K562 (cell line): ENCODE data around the gene BZW2.

ENCODE experiments used
- CUX1 ChIP-seq: fragments of 200-800 bp; sonication (Bioruptor generic); IDR thresholded peaks from 2 replicates; pipeline ENCODE4 v1.6.1; 2016; ENCODE audit warnings: missing genetic modification characterization, missing compliant biosample characterization
- DPF2 ChIP-seq: fragments of 450-650 bp; IDR thresholded peaks from 2 replicates; pipeline ENCODE4 v1.6.1; 2016
- GATA2 ChIP-seq: sonication (generic); formaldehyde crosslinking; IDR thresholded peaks from 2 replicates; pipeline ENCODE4 v1.4.0; 2020; ENCODE audit warnings: mild to moderate bottlenecking, missing genetic modification reagents
- IRF9 ChIP-seq: fragments of 450-650 bp; IDR thresholded peaks from 2 replicates; pipeline ENCODE4 v1.6.1; 2016; ENCODE audit warnings: missing biosample characterization, missing genetic modification characterization
- PATZ1 ChIP-seq: fragments of 250-450 bp; sonication (Bioruptor Pico); IDR thresholded peaks from 2 replicates; pipeline ENCODE4 v1.5.0; 2020; ENCODE audit warnings: mild to moderate bottlenecking, borderline replicate concordance
- POLR2A ChIP-seq: fragments of 450-650 bp; conservative IDR thresholded peaks from 2 replicates; pipeline ENCODE4 v1.6.1; 2016
- PURB ChIP-seq: sonication (generic); formaldehyde crosslinking; IDR thresholded peaks from 2 replicates; pipeline ENCODE4 v1.9.0; 2021; ENCODE audit warnings: low read depth, mild to moderate bottlenecking, missing genetic modification reagents
- SIN3A ChIP-seq, 2 experiments: fragments of 150-350 bp in 1 of 2; IDR thresholded peaks; 2 replicates each; pipeline ENCODE4 v1.6.1; 2011 to 2016; ENCODE audit warnings: borderline replicate concordance in 2 of 2, low read depth in 2 of 2, low read length in 2 of 2, mild to moderate bottlenecking in 2 of 2, moderate library complexity in 2 of 2; ENCODE audit not compliant: control insufficient read depth in 1 of 2
- SLC30A9 ChIP-seq: fragments of 250-450 bp; sonication (Bioruptor Pico); IDR thresholded peaks from 2 replicates; pipeline ENCODE4 v1.8.0; 2022; ENCODE audit warnings: mild to moderate bottlenecking, moderate library complexity
- SNRNP70 ChIP-seq: fragments of 200-400 bp; formaldehyde crosslinking; optimal IDR thresholded peaks from 2 replicates; pipeline ENCODE3; 2017; ENCODE audit warnings: low read depth, low read length
- TAF1 ChIP-seq: IDR thresholded peaks from 2 replicates; pipeline ENCODE4 v1.6.1; 2011; ENCODE audit warnings: mild to moderate bottlenecking, low read length, moderate library complexity; ENCODE audit not compliant: insufficient read depth, control insufficient read depth, severe bottlenecking; ENCODE audit errors: extremely low read depth
- ZNF224 ChIP-seq: sonication (generic); formaldehyde crosslinking; IDR thresholded peaks from 2 replicates; pipeline ENCODE4 v1.8.0; 2022; ENCODE audit warnings: mild to moderate bottlenecking, missing genetic modification reagents
- ZNF589 ChIP-seq: fragments of 200-800 bp; sonication (Bioruptor generic); IDR thresholded peaks from 2 replicates; pipeline ENCODE4 v1.6.1; 2016; ENCODE audit warnings: low read depth, missing genetic modification characterization, missing compliant biosample characterization
- TF ChIP-seq, protein P1 (sequence below), 3 experiments: IDR thresholded peaks in 2 of 3; conservative IDR thresholded peaks in 1 of 3; 2 replicates each; pipeline ENCODE4 v1.5.1; 2011 to 2012; ENCODE audit warnings: low read length in 3 of 3, mild to moderate bottlenecking in 3 of 3, control low read depth in 2 of 3, improper control_type of control experiment in 1 of 3, inconsistent platforms in 1 of 3, low read depth in 1 of 3, mixed read lengths in 1 of 3, moderate library complexity in 1 of 3; ENCODE audit not compliant: insufficient read depth in 2 of 3

- TF ChIP-seq, protein P1, sequence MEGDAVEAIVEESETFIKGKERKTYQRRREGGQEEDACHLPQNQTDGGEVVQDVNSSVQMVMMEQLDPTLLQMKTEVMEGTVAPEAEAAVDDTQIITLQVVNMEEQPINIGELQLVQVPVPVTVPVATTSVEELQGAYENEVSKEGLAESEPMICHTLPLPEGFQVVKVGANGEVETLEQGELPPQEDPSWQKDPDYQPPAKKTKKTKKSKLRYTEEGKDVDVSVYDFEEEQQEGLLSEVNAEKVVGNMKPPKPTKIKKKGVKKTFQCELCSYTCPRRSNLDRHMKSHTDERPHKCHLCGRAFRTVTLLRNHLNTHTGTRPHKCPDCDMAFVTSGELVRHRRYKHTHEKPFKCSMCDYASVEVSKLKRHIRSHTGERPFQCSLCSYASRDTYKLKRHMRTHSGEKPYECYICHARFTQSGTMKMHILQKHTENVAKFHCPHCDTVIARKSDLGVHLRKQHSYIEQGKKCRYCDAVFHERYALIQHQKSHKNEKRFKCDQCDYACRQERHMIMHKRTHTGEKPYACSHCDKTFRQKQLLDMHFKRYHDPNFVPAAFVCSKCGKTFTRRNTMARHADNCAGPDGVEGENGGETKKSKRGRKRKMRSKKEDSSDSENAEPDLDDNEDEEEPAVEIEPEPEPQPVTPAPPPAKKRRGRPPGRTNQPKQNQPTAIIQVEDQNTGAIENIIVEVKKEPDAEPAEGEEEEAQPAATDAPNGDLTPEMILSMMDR (IDR thresholded peaks at IDR 0.05 in 2 of 3, conservative IDR thresholded peaks at IDR 0.05 in 1 of 3; ENCODE audit: insufficient read depth in 2 of 3, low read depth in 1 of 3, low read length in 3 of 3) = no peak
- TF ChIP-seq PURB = no peak
- TF ChIP-seq POLR2A = no peak
- no peak for TF ChIP-seq SLC30A9 (CRISPR knock-in tag)
- no peak for TF ChIP-seq PATZ1 (CRISPR knock-in tag)
- no peak for TF ChIP-seq ZNF589 (CRISPR knock-in tag)
- TF ChIP-seq ZNF224 (CRISPR knock-in tag) = no peak
- TF ChIP-seq TAF1 = no peak
- TF ChIP-seq DPF2 = no peak
- TF ChIP-seq GATA2 (CRISPR knock-in tag) = no peak
- TF ChIP-seq CUX1 = no peak
- TF ChIP-seq SIN3A (IDR thresholded peaks at IDR 0.05; ENCODE audit: borderline replicate concordance in 2 of 2, control insufficient read depth in 1 of 2, low read depth in 2 of 2, low read length in 2 of 2) = peak; percentile 0 to 61; a peak in 1 of 4 replicates
- no peak for TF ChIP-seq IRF9 (tag)
- no peak for TF ChIP-seq SNRNP70
These were observed 108.2 kb downstream of the BZW2 start for GRCh38 chr7:16753932-16754855.
